ENCODE data around the gene FLRT3. TPM values are rescaled to one million over a fixed set of nuclear protein-coding genes. Genes with fewer than 3 reads are reported as not detected.

The FLRT3 gene
- total and polyA plus RNA-seq, 10 of the 15 experiments (the other 5 are each of a cell fraction or from before 2014, with no cell fraction given): 0.06 to 1.9 (median 0.29) TPM

GRCh38 chr20:14307956-14308355 is 29.5 kb downstream of the FLRT3 start:
- SMC1A ChIA-PET (ENCODE audit: uncharacterized antibody, unreplicated experiment): interaction anchor here (1.0 kb wide), 1 partner anchor 10 kb away, joined by 4 read pairs; no protein-coding TSS in a partner anchor
- no peak for TF ChIP-seq HSF1 (IDR thresholded peaks at IDR 0.05; ENCODE audit: low read depth, low read length)
- no peak for TF ChIP-seq CHD2 (IDR thresholded peaks at IDR 0.05; ENCODE audit: borderline replicate concordance, low read depth, low read length)
- TF ChIP-seq EGR1 (IDR thresholded peaks at IDR 0.05; ENCODE audit: borderline replicate concordance in 1 of 2, low read depth in 2 of 2, low read length in 2 of 2): no peak
- no peak for TF ChIP-seq RBBP5 (conservative IDR thresholded peaks at IDR 0.05)
- no peak for TF ChIP-seq LARP7 (IDR thresholded peaks at IDR 0.05)
- no peak for TF ChIP-seq ZSCAN29 (IDR thresholded peaks at IDR 0.05)
- no peak for TF ChIP-seq ATF3 (IDR thresholded peaks at IDR 0.05; ENCODE audit: borderline replicate concordance, extremely low read depth, low read depth, low read length)
- TF ChIP-seq RUNX3 (IDR thresholded peaks at IDR 0.05; ENCODE audit: low read length): no peak
- no peak for TF ChIP-seq ZNF24 (IDR thresholded peaks at IDR 0.05)
- TF ChIP-seq RCOR1 (conservative IDR thresholded peaks at IDR 0.05; ENCODE audit: low read depth, low read length): no peak
- TF ChIP-seq RAD21 (IDR thresholded peaks at IDR 0.05; ENCODE audit: insufficient read depth, low read depth, low read length): no peak
- no peak for TF ChIP-seq RELA (IDR thresholded peaks at IDR 0.05; ENCODE audit: borderline replicate concordance, partially characterized antibody)
- TF ChIP-seq YY1 (IDR thresholded peaks at IDR 0.05; ENCODE audit: low read depth, low read length): no peak
- no peak for TF ChIP-seq PAX5 (IDR thresholded peaks at IDR 0.05; ENCODE audit: borderline replicate concordance, low read depth, low read length)
- no peak for TF ChIP-seq HDAC2 (IDR thresholded peaks at IDR 0.05)
- no peak for TF ChIP-seq JUNB (IDR thresholded peaks at IDR 0.05)
- TF ChIP-seq KDM1A (IDR thresholded peaks at IDR 0.05; ENCODE audit: borderline replicate concordance): no peak
- TF ChIP-seq ATF2 (IDR thresholded peaks at IDR 0.05; ENCODE audit: low read length): no peak
- TF ChIP-seq IRF3 (IDR thresholded peaks at IDR 0.05): no peak
- TF ChIP-seq TARDBP (IDR thresholded peaks at IDR 0.05; ENCODE audit: borderline replicate concordance): no peak
- no peak for DNase-seq (ENCODE audit: low read depth, low spot score)
- Histone ChIP-seq H3K4me2 (ENCODE audit: control insufficient read depth, insufficient read depth) (no peak overlapping the region), H3K27ac (ENCODE audit: control insufficient read depth, insufficient read depth) (no peak overlapping the region), H2AFZ (ENCODE audit: control insufficient read depth, low read depth, low read length) (no peak overlapping the region), H3K27me3 (replicated peaks in 1 of 2; ENCODE audit: control insufficient read depth in 2 of 2, insufficient read depth in 2 of 2, low read length in 1 of 2) (no peaks in the 10 kb centered on the region), H3K9me3 (replicated peaks; ENCODE audit: control insufficient read depth, insufficient read depth, low read length) (no peaks in the 10 kb centered on the region), H3K79me2 (ENCODE audit: control insufficient read depth, insufficient read depth, low read length) (no peaks in the 10 kb centered on the region), H4K20me1 (ENCODE audit: control insufficient read depth, insufficient read depth) (no peaks in the 10 kb centered on the region), H3K9ac (ENCODE audit: control insufficient read depth, insufficient read depth, low read length) (no peak overlapping the region), H3K4me3 (no peak overlapping the region), H3K36me3 (ENCODE audit: control insufficient read depth in 2 of 2, insufficient read depth in 2 of 2, low read length in 1 of 2) (no peaks in the 10 kb centered on the region), H3K4me1 (ENCODE audit: control insufficient read depth, insufficient read depth, low read length) (no peaks in the 10 kb centered on the region)
- intact Hi-C loops (cut with micrococcal nuclease; ENCODE audit: unreplicated experiment) (no loop called here), in situ Hi-C loops (cut with MboI) (no loop called here)
- CTCF ChIA-PET: no interaction called here
- WGBS (ENCODE audit: insufficient coverage, insufficient replicate concordance, low lambda C conversion rate, missing lambda C conversion rate): 50% methylated on average over 2 of the region's 2 CpGs
- POLR2A ChIA-PET: no interaction called here
- no peak for ATAC-seq
- FAIRE-seq: no peak
- no TSS peak for BruUV-seq (replicated peaks)
- RAD21 ChIA-PET (ENCODE audit: unreplicated experiment): no interaction called here

All from GM12878 (cell line).